OCI-LY3 (cell line): ENCODE measurements around the gene KCNJ4.

Source experiments
- H2AFZ ChIP-seq: fragments of 200-600, 300-600 bp; shearing (Covaris generic); 2 replicates; pipeline ENCODE4 v1.6.0; 2014; ENCODE audit warnings: antibody characterized with exemption, low read depth, low read length
- H3K27ac ChIP-seq: fragments of 200-600, 300-600 bp; sonication (generic); 2 replicates; pipeline ENCODE4 v1.5.1; 2014; ENCODE audit warnings: mild to moderate bottlenecking, low read length, moderate library complexity, mixed read lengths
- H3K27me3 ChIP-seq: fragments of 200-600, 300-600 bp; sonication (generic); 2 replicates; pipeline ENCODE4 v1.6.1; 2014; ENCODE audit warnings: low read depth, low read length, mixed read lengths
- H3K36me3 ChIP-seq: fragments of 200-600, 300-600 bp; sonication (generic); replicated peaks from 2 replicates; pipeline ENCODE3; 2014; ENCODE audit warnings: low read depth, low read length, mixed read lengths
- H3K4me1 ChIP-seq: fragments of 300-600, 200-600 bp; sonication (generic); 2 replicates; pipeline ENCODE4 v1.6.1; 2014; ENCODE audit warnings: low read length, mixed read lengths
- H3K4me2 ChIP-seq: fragments of 200-600, 300-600 bp; sonication (generic); 2 replicates; pipeline ENCODE4 v1.6.1; 2014; ENCODE audit warnings: low read length, mixed read lengths
- H3K4me3 ChIP-seq: fragments of 300-600, 200-600 bp; sonication (generic); 2 replicates; pipeline ENCODE4 v1.5.1; 2014; ENCODE audit warnings: antibody characterized with exemption, mild to moderate bottlenecking, low read length, moderate library complexity
- H3K79me2 ChIP-seq: fragments of 300-600, 200-600 bp; shearing (Covaris generic); 2 replicates; pipeline ENCODE4 v1.6.1; 2014; ENCODE audit warnings: mild to moderate bottlenecking, low read length, mixed read lengths
- H3K9ac ChIP-seq: fragments of 300-600, 200-600 bp; shearing (Covaris generic); 2 replicates; pipeline ENCODE4 v1.6.0; 2014; ENCODE audit warnings: mild to moderate bottlenecking, low read length, moderate library complexity
- H3K9me3 ChIP-seq: fragments of 200-600, 300-600 bp; shearing (Covaris generic); 2 replicates; pipeline ENCODE4 v1.6.1; 2014; ENCODE audit warnings: low read length, mixed read lengths; ENCODE audit not compliant: insufficient read depth
- H4K20me1 ChIP-seq: fragments of 200-600, 300-600 bp; sonication (generic); 2 replicates; pipeline ENCODE4 v1.6.1; 2016; ENCODE audit warnings: low read length, mixed read lengths; ENCODE audit not compliant: insufficient read depth
- EZH2phosphoT487 ChIP-seq: fragments of 200-600 bp; shearing (Covaris generic); IDR thresholded peaks from 2 replicates; pipeline ENCODE4 v1.6.1; 2018; ENCODE audit warnings: antibody characterized with exemption, mixed run types, low read depth
- TF ChIP-seq, protein P1 (sequence below): fragments of 200-600, 300-600 bp; sonication (generic); IDR thresholded peaks from 2 replicates; pipeline ENCODE4 v1.5.1; 2014; ENCODE audit warnings: antibody characterized with exemption, low read length, low read depth

KCNJ4 gene

DNA sequence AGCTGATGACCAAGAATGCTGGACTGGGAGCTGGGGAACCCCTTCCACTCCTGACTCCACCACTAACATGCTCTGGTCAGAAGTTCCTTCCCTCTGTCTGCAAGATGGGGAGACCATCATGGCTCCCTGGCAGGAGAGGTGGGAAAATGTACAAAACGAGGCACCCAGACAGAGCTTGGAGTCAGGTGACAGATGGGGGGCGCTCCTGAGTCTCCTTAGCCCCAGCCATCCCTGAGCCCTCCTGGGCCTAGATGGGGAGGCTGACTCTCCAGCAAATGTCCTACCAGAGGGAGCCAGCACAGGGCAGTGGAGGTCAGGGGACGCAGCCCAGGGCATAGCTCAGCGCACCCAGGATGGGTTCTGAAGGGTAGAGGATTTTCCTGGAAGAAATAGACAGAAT lies 20.0 kb downstream of the KCNJ4 start:
- Histone ChIP-seq H3K79me2 (no peaks in the 10 kb centered on the region), H3K36me3 (no peaks in the 10 kb centered on the region), H3K4me1 (no peaks in the 10 kb centered on the region), H3K27me3 (peaks cover 7% of the 10 kb centered on the region; the same call in 1 of the 2 replicates), H3K4me2 (no peak overlapping the region), H3K27ac (no peak overlapping the region), H3K4me3 (no peak overlapping the region), H4K20me1 (no peaks in the 10 kb centered on the region), H2AFZ (no peak overlapping the region), H3K9me3 (no peaks in the 10 kb centered on the region), H3K9ac (no peak overlapping the region)
- no peak for TF ChIP-seq EZH2phosphoT487
- TF ChIP-seq, protein P1, sequence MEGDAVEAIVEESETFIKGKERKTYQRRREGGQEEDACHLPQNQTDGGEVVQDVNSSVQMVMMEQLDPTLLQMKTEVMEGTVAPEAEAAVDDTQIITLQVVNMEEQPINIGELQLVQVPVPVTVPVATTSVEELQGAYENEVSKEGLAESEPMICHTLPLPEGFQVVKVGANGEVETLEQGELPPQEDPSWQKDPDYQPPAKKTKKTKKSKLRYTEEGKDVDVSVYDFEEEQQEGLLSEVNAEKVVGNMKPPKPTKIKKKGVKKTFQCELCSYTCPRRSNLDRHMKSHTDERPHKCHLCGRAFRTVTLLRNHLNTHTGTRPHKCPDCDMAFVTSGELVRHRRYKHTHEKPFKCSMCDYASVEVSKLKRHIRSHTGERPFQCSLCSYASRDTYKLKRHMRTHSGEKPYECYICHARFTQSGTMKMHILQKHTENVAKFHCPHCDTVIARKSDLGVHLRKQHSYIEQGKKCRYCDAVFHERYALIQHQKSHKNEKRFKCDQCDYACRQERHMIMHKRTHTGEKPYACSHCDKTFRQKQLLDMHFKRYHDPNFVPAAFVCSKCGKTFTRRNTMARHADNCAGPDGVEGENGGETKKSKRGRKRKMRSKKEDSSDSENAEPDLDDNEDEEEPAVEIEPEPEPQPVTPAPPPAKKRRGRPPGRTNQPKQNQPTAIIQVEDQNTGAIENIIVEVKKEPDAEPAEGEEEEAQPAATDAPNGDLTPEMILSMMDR: peak; percentile 27; the same call in 1 of the 2 replicates

DNA sequence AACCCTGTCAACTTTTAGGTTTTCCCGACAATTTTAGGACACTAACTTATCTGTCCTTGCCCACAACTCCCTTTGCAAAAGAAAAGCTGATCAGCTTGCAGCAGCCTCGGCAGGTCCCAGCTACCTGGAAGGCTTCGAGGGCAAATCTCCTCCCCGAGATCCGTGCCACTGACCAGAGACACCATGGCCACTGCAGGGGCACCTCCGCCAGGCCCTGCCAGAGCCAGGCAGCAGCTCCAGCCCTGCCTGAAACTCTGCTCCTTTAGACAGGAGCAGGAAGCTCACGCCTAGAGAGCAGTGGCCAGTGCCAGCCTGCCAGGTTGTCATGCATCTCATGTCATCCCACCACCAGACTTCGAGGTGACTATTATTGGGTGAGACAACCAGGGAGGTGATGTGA lies 21.1 kb downstream of the KCNJ4 start:
- Histone ChIP-seq H3K4me3 (no peak overlapping the region), H3K4me1 (no peaks in the 10 kb centered on the region), H4K20me1 (no peaks in the 10 kb centered on the region), H3K9me3 (no peaks in the 10 kb centered on the region), H3K27ac (no peak overlapping the region), H3K79me2 (no peaks in the 10 kb centered on the region), H3K9ac (no peak overlapping the region), H2AFZ (no peak overlapping the region), H3K4me2 (no peak overlapping the region), H3K36me3 (no peaks in the 10 kb centered on the region), H3K27me3 (peaks cover 7% of the 10 kb centered on the region; the same call in 1 of the 2 replicates)
- TF ChIP-seq, protein P1: no peak
- no peak for TF ChIP-seq EZH2phosphoT487

DNA sequence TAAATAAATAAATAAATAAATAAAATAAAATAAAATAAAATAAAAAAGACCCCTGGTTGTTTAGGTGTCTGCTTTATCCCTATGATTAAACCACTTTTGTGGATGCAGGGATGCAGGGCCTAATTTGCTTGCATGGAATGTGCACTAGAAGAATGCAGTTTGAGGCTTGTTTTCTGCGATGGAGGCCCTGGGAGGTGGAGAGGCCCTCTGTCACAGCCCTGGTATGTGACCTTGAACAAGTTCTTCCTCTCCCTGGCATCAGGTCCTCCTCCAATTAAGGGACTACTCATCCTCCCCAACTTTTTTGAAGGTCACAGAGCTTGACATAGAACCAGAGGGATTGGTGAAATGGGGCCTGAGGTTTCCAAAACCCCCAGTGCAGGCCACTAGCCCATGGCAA lies 22.7 kb downstream of the KCNJ4 start:
- no peak overlapping the region for H3K4me2 ChIP-seq
- no peak overlapping the region for H3K4me3 ChIP-seq
- no peak overlapping the region for H3K9ac ChIP-seq
- H3K79me2 ChIP-seq: no peaks in the 10 kb centered on the region
- TF ChIP-seq EZH2phosphoT487: no peak
- TF ChIP-seq, protein P1: no peak
- H3K27me3 ChIP-seq: peaks cover 7% of the 10 kb centered on the region; the same call in 1 of the 2 replicates
- H3K36me3 ChIP-seq: no peaks in the 10 kb centered on the region
- H4K20me1 ChIP-seq: no peaks in the 10 kb centered on the region
- no peak overlapping the region for H2AFZ ChIP-seq
- no peaks in the 10 kb centered on the region for H3K4me1 ChIP-seq
- H3K9me3 ChIP-seq: no peaks in the 10 kb centered on the region
- no peak overlapping the region for H3K27ac ChIP-seq

DNA sequence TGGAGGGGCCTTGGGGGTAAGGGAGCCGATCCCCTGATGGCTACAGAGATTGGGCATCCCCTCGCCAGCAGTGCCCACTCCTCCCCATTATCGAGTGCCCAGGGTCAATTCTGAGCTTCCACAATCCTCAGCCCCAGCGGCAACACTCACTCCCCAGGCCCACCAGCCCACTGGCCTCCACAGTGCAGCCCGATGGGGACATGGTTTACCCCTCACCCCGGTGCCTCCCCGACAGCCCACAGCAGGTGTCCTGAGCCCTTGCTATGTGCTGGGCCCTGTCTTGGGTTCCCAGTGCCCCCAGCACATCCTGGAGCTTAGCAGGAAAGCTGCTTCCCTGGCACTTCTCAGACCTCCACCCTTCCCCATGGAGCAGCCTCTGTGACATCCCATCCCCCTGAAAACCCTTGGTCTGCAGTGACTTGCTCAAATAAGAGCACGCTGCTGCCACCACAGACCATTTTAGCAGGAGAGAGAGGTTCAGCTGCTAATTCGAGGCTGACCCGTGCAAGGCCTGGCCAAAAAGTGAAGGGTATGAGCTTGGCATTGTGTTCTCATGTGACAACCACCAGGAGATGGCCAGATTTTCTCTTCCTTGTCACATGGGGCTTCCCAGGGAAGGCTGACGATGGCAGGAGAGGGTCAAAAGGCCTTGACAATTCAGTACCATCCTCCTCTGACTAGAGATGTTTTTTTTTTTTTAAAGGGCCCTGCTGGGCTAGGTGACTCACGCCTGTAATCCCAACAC lies 23.6 kb downstream of the KCNJ4 start:
- no peaks in the 10 kb centered on the region for H3K79me2 ChIP-seq
- no peak overlapping the region for H3K4me3 ChIP-seq
- H3K27ac ChIP-seq: no peak overlapping the region
- no peaks in the 10 kb centered on the region for H3K4me1 ChIP-seq
- no peaks in the 10 kb centered on the region for H3K36me3 ChIP-seq
- peaks cover 7% of the 10 kb centered on the region; the same call in 1 of the 2 replicates for H3K27me3 ChIP-seq
- no peak overlapping the region for H3K9ac ChIP-seq
- no peak for TF ChIP-seq EZH2phosphoT487
- TF ChIP-seq, protein P1: no peak
- H3K4me2 ChIP-seq: no peak overlapping the region
- no peaks in the 10 kb centered on the region for H4K20me1 ChIP-seq
- H2AFZ ChIP-seq: no peak overlapping the region
- no peaks in the 10 kb centered on the region for H3K9me3 ChIP-seq
